ENCODE results near the gene MBD5.

The MBD5 gene

GRCh38 chr2:148136441-148136840 is 115.5 kb downstream of the MBD5 start:
- CTCF ChIA-PET: no interaction called here
- POLR2A ChIA-PET: no interaction called here

GRCh38 chr2:148161909-148162435 is 141.1 kb downstream of the MBD5 start:
- DNase-seq (ENCODE audit: extremely low spot score): no peak
- TF ChIP-seq L3MBTL2 (conservative IDR thresholded peaks at IDR 0.05) (no peak), BHLHE40 (IDR thresholded peaks at IDR 0.05; ENCODE audit: borderline replicate concordance) (no peak)
- POLR2A ChIA-PET: no interaction called here
- CTCF ChIA-PET: no interaction called here

More at GRCh38 chr2:148136441-148136840, 115.5 kb downstream of the MBD5 start:
- no peak for TF ChIP-seq NFRKB (IDR thresholded peaks at IDR 0.05)
- no peak for TF ChIP-seq SP1 (IDR thresholded peaks at IDR 0.05)
- no peak for TF ChIP-seq LEF1 (IDR thresholded peaks at IDR 0.05; ENCODE audit: borderline replicate concordance)
- no peak for DNase-seq (ENCODE audit: extremely low spot score)

GRCh38 chr2:148162871-148163270 is 142.0 kb downstream of the MBD5 start:
- TF ChIP-seq ELF4 (IDR thresholded peaks at IDR 0.05) (no peak), SP1 (IDR thresholded peaks at IDR 0.05) (no peak), L3MBTL2 (conservative IDR thresholded peaks at IDR 0.05) (no peak)
- ChIA-PET CTCF (no interaction called here), POLR2A (no interaction called here)
- no peak for DNase-seq (ENCODE audit: extremely low spot score)

- DNase-seq (ENCODE audit: extremely low spot score): no peak
- TF ChIP-seq CTBP1 (IDR thresholded peaks at IDR 0.05; ENCODE audit: borderline replicate concordance) (no peak), PKNOX1 (IDR thresholded peaks at IDR 0.05) (no peak; the same call in 1 of the 2 replicates), L3MBTL2 (conservative IDR thresholded peaks at IDR 0.05) (no peak), LEF1 (IDR thresholded peaks at IDR 0.05; ENCODE audit: borderline replicate concordance) (no peak), FOXA1 (IDR thresholded peaks at IDR 0.05) (no peak), SP1 (IDR thresholded peaks at IDR 0.05) (no peak), FOXM1 (IDR thresholded peaks at IDR 0.05; ENCODE audit: borderline replicate concordance) (no peak), FOXK2 (IDR thresholded peaks at IDR 0.05) (no peak), ELF4 (IDR thresholded peaks at IDR 0.05) (no peak), ZNF384 (IDR thresholded peaks at IDR 0.05) (no peak), SUZ12 (IDR thresholded peaks at IDR 0.05) (no peak), HDGF (IDR thresholded peaks at IDR 0.05; ENCODE audit: borderline replicate concordance) (no peak)
- CTCF ChIA-PET: no interaction called here
- POLR2A ChIA-PET: no interaction called here
Observed at GRCh38 chr2:148165975-148166374, 145.1 kb downstream of the MBD5 start.

- DNase-seq (ENCODE audit: extremely low spot score): no peak
- POLR2A ChIA-PET: no interaction called here
- TF ChIP-seq LEF1 (IDR thresholded peaks at IDR 0.05; ENCODE audit: borderline replicate concordance): no peak
- no peak for TF ChIP-seq ELF4 (IDR thresholded peaks at IDR 0.05)
- no peak for TF ChIP-seq ARNT (IDR thresholded peaks at IDR 0.05)
- no peak for TF ChIP-seq SUZ12 (IDR thresholded peaks at IDR 0.05)
- no peak for TF ChIP-seq FOXA1 (IDR thresholded peaks at IDR 0.05)
- TF ChIP-seq L3MBTL2 (conservative IDR thresholded peaks at IDR 0.05): no peak
- TF ChIP-seq NFRKB (IDR thresholded peaks at IDR 0.05): no peak
- no peak for TF ChIP-seq CTBP1 (IDR thresholded peaks at IDR 0.05; ENCODE audit: borderline replicate concordance)
- no peak for TF ChIP-seq SP1 (IDR thresholded peaks at IDR 0.05)
- TF ChIP-seq FOXM1 (IDR thresholded peaks at IDR 0.05; ENCODE audit: borderline replicate concordance): no peak
- no peak for TF ChIP-seq ZNF384 (IDR thresholded peaks at IDR 0.05)
- TF ChIP-seq PKNOX1 (IDR thresholded peaks at IDR 0.05): no peak
- no peak for TF ChIP-seq HDGF (IDR thresholded peaks at IDR 0.05; ENCODE audit: borderline replicate concordance)
- no peak for TF ChIP-seq BHLHE40 (IDR thresholded peaks at IDR 0.05; ENCODE audit: borderline replicate concordance)
- TF ChIP-seq FOXK2 (IDR thresholded peaks at IDR 0.05): no peak
- no peak for TF ChIP-seq TARDBP (IDR thresholded peaks at IDR 0.05)
- CTCF ChIA-PET: no interaction called here
Observed at GRCh38 chr2:148167241-148167766, 146.4 kb downstream of the MBD5 start.

GRCh38 chr2:148167855-148168254 is 147.0 kb downstream of the MBD5 start:
- TF ChIP-seq BHLHE40 (IDR thresholded peaks at IDR 0.05; ENCODE audit: borderline replicate concordance): no peak
- TF ChIP-seq L3MBTL2 (conservative IDR thresholded peaks at IDR 0.05): no peak
- TF ChIP-seq ELF4 (IDR thresholded peaks at IDR 0.05): no peak
- no peak for TF ChIP-seq FOXK2 (IDR thresholded peaks at IDR 0.05)
- no peak for TF ChIP-seq FOXA1 (IDR thresholded peaks at IDR 0.05)
- no peak for TF ChIP-seq SUZ12 (IDR thresholded peaks at IDR 0.05)
- no peak for DNase-seq (ENCODE audit: extremely low spot score)
- POLR2A ChIA-PET: no interaction called here
- CTCF ChIA-PET: no interaction called here

- TF ChIP-seq NFRKB (IDR thresholded peaks at IDR 0.05) (no peak), TARDBP (IDR thresholded peaks at IDR 0.05) (no peak), SP1 (IDR thresholded peaks at IDR 0.05) (no peak), FOXM1 (IDR thresholded peaks at IDR 0.05; ENCODE audit: borderline replicate concordance) (no peak), ELF4 (IDR thresholded peaks at IDR 0.05) (no peak), ARNT (IDR thresholded peaks at IDR 0.05) (no peak), CTBP1 (IDR thresholded peaks at IDR 0.05; ENCODE audit: borderline replicate concordance) (no peak), FOXK2 (IDR thresholded peaks at IDR 0.05) (no peak), FOXA1 (IDR thresholded peaks at IDR 0.05) (no peak), L3MBTL2 (conservative IDR thresholded peaks at IDR 0.05) (no peak), ZNF384 (IDR thresholded peaks at IDR 0.05) (no peak), PKNOX1 (IDR thresholded peaks at IDR 0.05) (no peak), HDGF (IDR thresholded peaks at IDR 0.05; ENCODE audit: borderline replicate concordance) (no peak), SUZ12 (IDR thresholded peaks at IDR 0.05) (no peak), BHLHE40 (IDR thresholded peaks at IDR 0.05; ENCODE audit: borderline replicate concordance) (no peak), LEF1 (IDR thresholded peaks at IDR 0.05; ENCODE audit: borderline replicate concordance) (no peak)
- CTCF ChIA-PET: no interaction called here
- DNase-seq (ENCODE audit: extremely low spot score): no peak
- POLR2A ChIA-PET: no interaction called here
Observed at GRCh38 chr2:148172131-148172753, 151.4 kb downstream of the MBD5 start.
